HG03571 (cell line): ENCODE data around the gene COL5A3.
"Not testable (repeated sequence)": the region's sequence is repeated elsewhere in the genome, so short reads cannot be mapped to it uniquely, and the experiment has no call there.

Experiments
- ATAC-seq: cut with Tn5 transposase; IDR thresholded peaks from one replicate; pipeline ENCODE4 v1.9.1; 2021; ENCODE audit not compliant: unreplicated experiment

The COL5A3 gene

DNA sequence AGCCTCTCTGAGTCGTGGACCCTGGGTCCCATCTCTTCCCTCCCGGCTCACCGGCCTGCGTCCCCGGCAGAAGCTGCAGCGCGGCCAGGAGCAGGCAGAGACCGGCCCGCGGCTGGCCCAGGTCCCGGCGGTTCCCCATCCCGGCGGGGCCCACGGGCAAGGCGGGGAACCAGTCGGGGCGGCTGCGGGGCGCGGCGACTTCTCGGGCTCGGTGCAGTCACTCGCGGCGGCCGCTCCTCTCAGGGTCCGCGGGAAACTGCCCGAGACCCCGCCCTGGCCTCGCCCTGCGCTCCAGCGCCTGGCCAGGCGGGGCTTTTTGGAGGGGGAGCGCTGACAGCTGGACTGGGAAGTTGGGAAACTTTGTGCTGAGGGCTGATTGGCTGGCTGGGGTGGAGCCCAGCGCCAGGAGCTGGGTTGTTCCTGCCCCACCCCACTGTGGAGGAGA lies at the start of gene COL5A3:
COL5A3 (minus strand) TSS at position 258 of the 445 bp plus-strand sequence; CDS start at position 139, 119 bp downstream.
- ATAC-seq: no peak

DNA sequence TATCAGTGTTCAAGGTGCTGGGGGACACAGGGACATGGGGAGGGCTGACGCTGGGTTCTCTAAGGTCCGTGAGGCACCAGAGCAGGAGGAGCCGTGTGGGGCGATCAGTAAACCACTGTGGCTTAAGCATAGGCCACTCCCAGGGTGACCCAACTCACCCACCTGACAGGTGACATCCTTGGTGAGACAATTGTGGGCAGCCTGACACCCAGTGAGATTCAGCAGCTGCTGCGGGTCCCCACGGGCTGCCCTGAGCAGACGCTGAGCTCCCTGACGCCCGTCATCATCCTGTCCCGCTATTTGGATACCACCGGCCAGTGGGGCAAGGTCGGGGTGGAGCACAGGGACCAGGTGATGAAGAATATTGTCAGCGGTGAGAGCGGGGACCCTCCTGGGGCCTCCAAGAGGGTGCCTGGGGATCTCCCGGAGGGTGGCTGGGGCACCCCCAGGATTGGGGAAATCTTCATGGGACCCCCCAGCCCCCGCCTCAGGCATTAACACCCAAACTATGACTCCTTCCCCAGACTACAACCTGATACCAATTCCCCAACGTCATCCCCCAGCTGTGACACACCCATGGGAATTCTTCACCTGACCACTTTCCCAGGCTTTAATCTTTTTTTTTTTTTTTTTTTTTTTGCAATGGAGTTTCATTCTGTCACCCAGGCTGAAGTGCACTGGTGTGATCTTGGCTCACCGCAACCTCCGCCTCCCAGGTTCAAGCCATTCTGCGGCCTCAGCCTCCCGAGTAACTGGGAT lies 42.5 kb upstream of the COL5A3 start:
- ATAC-seq: no peak

DNA sequence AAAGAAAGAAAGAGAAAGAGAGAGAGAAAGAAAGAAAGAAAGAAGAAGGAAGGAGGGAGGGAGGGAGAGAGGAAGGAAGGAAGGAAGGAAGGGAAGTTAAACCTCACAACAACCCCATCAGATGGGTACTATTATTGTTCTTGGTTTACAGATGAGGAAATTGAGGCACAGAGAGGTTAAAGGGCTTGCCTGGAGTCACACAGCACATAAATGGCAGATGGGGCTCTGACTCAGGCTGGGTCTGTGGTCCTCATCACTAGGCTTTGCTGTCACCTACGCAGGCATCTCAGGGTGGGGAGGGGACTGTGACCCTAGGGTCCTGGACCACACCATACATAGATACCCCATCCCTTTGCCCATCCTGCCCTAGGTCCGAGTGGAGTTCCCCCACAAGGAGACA lies 39.3 kb upstream of the COL5A3 start:
- no peak for ATAC-seq

DNA sequence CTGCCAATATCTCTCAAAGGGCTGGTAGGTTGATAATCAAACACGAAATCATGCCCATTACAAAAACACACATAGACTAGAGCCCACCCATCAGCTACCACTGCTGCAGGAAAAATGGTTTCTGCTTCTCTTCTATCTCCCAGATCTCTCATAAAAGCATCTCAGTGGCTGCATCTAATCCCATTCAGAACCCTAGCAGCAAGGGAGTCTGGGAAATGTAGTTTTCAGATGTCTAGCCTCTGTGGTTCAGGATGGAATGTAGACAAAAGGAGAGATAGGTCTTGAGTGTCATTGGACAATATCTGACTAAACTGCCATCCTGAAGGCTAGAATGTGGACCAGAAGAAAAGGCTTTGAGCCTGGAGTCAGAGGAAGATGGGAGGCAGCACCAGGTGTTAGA lies 35.1 kb upstream of the COL5A3 start:
- no peak for ATAC-seq

DNA sequence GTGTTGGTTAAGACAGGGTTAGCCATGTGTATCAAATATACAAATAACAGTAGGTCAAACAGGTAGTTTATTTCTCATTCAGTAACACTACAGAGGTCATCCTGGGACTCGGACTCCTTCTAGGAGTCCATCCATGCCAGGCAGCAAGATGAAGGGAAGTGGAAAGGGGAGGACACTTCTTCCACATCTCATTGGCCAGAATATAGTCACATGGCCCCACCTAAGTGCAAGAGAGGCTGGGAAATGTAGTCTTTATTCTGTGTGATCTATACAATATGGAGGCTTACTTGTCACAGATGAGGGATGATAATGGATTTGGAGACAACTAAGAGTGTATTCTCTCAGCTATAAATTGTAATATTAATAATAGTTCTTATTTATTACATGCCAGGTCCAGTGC lies 34.1 kb upstream of the COL5A3 start:
- ATAC-seq: no peak

DNA sequence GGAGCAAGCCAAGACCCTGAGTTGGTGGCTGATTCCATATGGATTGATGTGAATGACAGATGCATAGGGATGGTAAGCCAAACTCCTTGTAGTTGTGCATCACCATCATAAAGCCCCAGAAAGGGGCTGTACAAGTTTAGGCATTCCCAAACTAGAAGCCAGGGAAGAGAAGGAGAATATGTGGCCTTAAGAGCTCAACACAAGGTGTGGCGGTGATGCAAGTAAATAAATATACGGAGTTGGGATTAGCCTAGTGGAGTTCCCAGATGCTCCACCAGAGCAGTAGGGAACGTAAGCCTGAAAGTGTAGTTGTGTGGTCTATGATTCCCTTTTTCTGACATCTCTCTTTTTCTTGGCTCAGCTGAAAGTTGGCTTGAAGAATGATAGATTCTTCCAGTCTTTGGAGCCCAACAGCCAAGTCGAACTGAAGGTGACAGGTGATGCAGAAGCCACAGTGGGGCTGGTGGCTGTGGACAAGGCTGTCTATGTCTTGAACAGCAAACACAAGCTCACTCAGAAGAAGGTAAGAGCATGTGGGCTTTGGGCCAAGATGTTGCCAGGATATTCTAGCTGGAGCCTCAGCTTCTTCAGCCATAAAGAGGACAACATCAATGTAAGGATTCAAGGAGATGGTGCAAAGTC lies 33.1 kb upstream of the COL5A3 start:
- no peak for ATAC-seq

DNA sequence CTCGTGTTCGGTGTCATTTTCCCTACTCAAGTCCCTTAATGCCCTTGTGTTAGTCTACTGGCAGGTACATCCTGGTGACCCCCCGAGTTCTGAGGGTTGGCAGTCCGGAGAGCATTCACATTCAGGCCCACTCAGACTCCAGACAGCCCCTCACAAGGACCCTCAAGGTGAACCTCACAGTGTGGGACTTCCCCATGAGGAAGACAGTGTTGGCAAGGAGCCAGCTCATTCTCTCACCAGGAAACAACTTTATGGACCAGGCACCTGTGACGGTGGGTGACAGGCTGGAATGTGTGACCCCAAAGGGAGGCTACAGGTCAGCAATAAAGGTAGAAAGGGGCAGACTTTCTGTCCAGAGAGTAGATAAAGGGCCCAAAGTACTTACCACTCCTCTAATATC lies 27.5 kb upstream of the COL5A3 start:
- ATAC-seq: no peak

DNA sequence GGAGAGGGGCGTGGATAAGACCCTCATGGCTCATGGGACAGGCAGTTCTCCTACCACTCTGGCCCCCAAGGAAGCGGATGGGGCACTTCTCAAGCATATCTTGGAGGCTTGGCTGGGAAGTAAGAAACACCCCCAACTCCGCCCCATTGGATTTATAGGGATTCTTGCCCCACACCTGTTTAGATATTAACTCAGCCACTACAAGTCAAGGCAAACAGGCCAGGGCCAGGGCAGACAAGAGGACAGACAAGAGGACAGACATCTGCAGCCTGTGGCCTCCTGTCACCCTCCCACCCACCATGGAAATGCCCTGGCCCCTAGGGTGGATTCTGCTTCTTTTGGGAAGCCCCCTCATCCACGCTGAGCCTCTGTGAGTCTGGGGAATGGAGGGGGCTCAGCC lies 27.1 kb upstream of the COL5A3 start:
- ATAC-seq: no peak

DNA sequence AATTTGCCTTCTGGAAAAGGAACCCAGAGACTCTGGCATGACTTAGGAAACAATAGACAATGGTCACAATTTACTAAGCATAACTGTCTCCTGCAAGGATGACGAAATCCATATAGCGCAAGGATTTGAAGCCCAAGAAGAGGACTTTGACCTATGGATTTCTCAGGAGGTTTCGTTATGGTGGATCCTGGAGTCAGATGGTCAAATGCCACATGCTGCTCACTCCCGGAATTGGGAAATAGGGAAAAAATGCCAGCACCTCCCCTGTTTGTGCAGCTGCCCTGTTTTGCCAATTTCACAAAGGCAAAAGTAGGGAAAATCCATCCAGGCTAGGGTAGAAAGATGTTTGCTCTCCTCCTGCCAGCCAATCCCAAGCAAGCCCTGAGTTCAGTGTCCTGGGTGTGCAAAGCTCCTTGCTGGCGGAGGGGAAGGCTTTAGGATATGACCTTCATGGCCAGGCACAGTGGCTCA lies 26.3 kb upstream of the COL5A3 start:
- no peak for ATAC-seq

DNA sequence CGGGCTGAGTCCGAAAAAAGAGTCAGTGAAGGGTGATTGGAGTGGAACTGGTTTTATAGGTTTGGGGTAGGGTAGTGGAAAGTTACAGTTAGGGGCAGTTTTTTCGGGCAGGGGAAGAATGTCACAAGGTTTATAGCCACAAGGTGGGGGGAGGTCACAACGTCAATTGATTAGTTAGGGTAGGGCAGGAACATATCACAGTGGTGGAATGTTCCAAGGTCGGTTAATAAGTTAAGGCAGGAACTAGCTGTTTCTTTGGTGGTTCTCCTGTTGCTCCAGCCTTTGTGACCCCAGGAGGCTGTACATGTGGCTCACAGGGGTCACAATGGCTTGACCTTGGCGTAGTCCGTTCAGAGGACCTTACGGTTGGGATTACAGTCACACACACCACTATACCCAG lies 23.3 kb upstream of the COL5A3 start:
- ATAC-seq: no peak

DNA sequence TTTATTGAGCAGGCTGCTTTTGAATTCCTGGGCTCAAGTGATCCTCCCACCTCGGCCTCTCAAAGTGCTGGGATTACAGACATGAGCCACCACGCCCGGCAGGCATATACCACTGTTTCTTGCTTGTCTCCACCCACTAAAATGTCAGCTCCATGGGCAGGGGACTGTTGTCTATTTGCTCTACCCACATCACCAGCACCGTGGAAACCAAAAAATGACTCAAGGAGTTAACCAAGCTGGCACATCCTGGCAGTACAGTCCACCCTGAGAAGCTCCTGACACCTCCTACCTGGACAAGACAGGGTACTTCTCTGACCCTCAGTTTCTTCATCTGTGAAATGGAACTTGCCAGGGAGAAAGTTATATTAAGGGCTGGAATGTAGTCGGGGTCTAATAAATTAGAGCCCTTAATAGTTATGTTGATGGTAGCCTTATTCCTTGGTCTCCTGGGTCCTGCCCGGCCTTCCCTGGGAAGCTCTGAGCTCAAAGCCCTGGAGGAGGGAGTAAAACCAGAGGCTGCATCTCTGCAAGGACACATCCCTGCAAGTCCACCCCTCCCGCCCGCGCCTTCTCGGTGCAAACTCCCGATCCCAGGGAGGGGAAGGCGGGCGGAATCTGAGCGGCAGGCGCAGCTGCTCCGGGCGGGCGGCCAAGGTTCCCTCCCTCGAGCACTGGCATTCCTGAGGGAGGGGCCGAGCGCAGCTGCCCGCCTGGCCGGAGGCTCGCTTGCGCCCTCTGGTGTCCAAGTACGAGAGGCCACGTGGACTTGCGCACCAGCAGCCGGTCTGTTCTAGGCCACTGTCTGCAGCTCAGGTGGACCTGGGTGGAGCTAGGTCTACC lies 17.1 kb upstream of the COL5A3 start:
- no peak for ATAC-seq

DNA sequence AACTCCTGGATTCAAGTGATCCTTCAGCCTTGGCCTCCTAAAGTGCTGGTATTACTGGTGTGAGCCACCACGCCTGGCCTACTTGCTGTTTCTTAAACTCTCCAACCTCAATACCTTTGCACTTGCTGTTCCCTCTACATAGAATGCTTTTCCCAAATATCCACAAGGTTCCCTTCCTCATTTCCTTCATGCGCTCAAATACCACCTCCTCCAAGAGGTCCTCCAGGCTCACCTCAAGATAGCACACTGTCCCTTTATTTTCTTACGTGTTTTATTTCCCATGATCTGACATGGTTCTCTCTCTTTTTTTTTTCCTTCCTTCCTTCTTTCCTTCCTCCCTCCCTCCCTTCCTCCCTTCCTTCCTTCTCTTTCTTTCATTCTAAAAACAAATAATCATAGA lies 16.4 kb upstream of the COL5A3 start:
- ATAC-seq: no peak

DNA sequence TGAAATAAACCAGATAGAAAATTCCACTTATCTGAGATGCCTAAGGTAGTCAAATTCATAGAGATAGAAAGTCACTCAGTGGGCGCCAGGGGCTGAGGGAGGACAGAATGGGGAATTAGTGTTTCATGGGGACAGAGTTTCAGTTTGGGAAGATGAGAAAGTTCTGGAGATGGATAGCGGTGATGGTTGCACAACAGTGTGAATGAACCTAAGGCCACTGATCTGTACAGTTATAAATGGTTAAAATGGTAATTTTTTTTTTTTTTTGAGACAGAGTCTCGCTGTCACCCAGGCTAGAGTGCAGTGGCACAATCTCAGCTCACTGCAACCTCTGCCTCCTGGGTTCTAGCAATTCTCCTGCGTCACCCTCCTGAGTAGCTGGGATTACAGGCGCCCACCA lies 12.8 kb upstream of the COL5A3 start:
- not testable (repeated sequence) for ATAC-seq

DNA sequence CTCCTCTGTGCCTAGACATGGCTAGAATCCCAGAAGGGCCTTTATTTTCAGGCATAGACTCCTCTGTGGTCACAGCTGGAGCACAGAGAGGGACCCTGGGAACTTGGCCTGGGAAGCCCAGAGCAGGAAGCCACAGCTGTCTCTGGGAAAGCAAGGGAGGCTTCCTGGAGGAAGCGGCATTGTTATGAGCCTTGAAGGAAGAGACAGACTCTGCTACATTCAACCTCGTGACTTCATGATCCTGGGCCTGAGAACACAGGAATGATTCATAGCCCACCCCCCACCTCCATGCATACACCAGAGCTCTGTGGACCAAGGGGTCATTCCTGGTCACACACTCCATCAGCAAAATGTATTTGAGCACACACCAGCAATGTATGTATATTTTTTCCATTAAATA lies 11.6 kb upstream of the COL5A3 start:
- ATAC-seq: no peak

DNA sequence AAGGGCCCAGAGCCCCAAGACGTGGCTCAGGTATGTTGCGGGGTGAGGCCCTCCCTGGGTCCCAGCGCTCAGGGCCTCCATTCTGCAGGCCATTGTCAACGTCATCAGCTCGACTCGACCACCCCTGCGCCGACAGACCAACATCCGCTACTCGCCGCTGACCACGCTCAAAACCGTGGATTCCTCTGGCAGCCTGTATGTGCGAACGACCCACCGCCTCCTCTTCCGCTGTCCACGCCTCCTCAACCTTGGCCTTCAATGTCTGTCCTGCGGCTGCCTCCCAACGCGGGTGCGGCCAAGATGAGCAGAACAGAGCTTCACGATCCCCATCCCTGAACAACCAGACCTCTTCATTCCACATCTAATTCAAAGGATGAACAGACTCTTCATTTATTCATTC lies 11.1 kb upstream of the COL5A3 start:
- no peak for ATAC-seq

DNA sequence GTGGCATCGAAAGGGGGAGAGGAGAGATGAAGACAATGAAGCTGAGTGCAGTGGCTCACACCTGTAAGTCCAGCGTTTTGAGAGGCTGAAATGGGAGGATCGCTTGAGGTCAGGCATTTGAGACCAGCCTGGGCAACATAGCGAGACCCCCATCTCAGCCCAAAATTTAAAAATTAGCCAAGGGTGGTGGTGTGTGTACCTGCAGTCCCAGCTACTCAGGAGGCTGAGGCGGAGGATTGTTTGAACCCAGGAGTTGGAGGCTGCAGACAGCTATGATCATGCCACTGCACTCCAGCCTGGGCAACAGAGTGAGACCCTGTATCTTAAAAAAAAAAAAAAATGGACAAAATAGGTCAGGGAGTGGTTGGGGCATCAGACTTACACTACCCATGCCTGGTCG lies 10.5 kb upstream of the COL5A3 start:
- ATAC-seq: no peak

DNA sequence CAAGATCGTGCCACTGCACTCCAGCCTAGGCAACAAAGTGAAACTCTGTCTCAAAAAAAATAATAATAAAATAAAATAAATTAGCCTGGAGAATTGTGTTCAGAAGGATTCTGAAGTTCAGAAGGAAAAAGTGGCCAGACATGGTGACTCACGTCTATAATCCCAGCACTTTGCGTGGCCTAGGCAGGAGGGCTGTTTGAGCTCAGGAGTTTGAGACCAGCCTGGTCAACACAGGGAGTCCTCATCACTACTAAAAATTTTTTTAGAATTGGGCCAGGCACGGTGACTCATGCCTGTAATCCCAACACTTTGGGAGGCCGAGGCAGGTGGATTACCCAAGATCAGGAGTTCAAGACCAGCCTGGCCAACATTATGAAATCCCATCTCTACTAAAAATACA lies 8.9 kb upstream of the COL5A3 start:
- no peak for ATAC-seq

DNA sequence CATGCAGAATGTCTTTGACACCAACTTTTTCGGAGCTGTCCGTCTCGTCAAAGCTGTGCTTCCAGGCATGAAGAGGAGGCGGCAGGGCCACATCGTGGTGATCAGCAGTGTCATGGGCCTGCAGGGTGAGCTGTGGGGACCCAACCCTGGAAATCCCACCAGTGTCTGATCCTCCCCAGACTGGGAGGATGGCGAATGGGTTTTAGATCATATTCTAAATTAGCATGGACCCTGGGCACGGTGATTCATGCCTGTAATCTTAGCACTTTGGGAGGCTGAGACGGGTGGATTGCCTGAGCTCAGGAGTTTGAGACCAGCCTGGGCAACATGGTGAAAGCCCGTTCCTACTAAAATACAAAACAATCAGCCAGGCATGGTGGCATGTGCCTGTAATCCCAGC lies 8.5 kb upstream of the COL5A3 start:
- ATAC-seq: no peak

DNA sequence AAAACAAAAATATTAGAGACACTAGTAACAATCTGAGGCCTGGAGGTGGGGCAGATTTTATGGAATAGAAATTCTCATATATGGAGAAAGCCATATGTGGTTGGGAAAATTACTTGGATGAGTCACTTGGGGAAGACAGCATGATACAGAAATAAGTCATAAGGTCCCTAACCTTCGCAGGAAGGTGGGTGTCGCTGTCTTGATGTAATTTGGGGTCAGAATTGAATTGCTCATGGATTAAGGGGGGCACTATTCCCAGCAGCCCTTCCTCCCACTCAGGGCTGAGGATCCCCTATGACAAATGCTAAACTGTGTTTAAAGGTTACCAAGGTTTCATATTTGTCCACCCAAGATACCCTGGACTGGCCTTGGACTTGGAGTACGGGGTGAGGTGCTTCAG lies 8.0 kb upstream of the COL5A3 start:
- ATAC-seq: no peak

DNA sequence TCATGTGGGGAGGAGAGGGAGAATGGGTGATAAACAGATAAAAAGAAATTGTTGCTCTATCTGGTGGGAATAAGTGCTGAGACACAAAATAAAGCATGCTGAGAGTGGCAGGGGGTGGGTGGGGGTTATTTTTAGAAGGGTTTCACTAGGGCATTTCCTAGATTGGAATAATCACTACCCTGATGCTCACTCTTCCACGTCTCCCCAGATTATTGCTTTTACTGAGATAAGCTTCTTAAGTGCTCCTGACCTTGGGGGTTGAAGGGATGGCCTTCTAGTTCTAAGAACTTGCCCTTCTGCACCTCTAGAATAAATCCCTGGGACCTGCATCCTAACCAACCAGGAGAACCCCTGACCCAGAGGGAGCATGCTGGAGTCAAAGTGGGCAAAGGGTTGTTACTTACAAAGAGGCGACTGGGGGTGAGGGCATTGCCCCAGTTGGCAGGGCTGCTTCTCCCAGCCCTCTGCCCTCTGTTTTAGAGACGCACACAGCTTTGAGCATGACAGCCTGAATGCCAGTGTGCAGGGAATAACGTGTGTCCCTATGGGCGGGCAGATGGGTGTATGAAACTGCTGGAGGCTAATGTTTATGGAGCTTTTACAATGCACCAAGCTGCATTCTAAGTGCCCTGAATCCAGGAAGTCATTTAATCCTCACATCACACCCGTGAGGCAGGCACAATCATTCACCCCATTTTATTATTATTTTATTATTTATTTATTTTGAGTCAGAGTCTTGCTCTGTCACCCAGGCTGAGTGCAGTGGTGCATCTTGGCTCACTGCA lies 3.7 kb upstream of the COL5A3 start:
- no peak for ATAC-seq

DNA sequence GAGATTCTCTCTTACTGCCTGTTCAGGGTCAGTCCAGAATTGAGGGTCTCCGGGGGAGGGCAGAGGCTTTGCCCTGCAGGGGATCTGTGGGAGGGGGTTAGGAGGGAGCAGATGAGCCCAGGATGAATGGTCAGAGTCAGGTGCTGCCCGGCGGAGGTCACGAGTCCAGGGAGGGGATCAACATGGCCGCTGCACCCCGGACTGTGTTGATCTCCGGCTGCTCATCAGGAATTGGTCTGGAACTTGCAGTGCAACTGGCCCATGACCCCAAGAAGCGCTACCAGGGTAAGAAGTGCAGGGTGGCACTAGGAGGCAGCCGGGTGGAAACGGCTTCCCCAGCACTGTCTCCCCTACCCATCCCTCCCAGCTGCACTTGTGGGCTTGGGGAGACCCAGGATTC lies 3.0 kb upstream of the COL5A3 start, which contains the start of gene RDH8:
RDH8 (plus strand) TSS at position 168 of the 400 bp plus-strand sequence; CDS start at position 183, 15 bp downstream.
- no peak for ATAC-seq
